Ovary (tissue), 9 donors: ENCODE results near the gene NLGN1. TPM values are rescaled to one million over a fixed set of nuclear protein-coding genes. Genes with fewer than 3 reads are reported as not detected.

Source experiments
- DNase-seq, 5 donors: peaks; one replicate each; pipeline ENCODE4 v3.0.0-alpha.2; 2019 to 2020
- H3K27ac ChIP-seq, 2 donors: fragments of 200-600 bp; one replicate each; pipeline versions ENCODE4 v1.5.1 to v1.8.0; 2019 to 2022
- H3K27me3 ChIP-seq: fragments of 200-600 bp; one replicate; pipeline ENCODE4 v1.8.0; 2022
- H3K36me3 ChIP-seq: fragments of 200-600 bp; sonication (generic); one replicate; pipeline ENCODE4 v1.5.1; 2019
- H3K4me1 ChIP-seq: one replicate; pipeline ENCODE4 v1.8.1; 2013; ENCODE audit warnings: mild to moderate bottlenecking, moderate library complexity; ENCODE audit not compliant: insufficient read depth
- H3K4me3 ChIP-seq: fragments of 200-600 bp; sonication (generic); one replicate; pipeline ENCODE4 v1.5.1; 2017
- H3K9me3 ChIP-seq, 2 donors: fragments of 200-600 bp in 1 of 2; sonication (generic) in 1 of 2; one replicate each; pipeline versions ENCODE4 v1.5.1 to v1.8.1; 2013 to 2019; ENCODE audit warnings: mild to moderate bottlenecking in 1 of 2, moderate library complexity in 1 of 2
- CTCF ChIP-seq, 3 donors: fragments of 450-650 bp in 2 of 3; fragments of 200-600 bp in 1 of 3; IDR thresholded peaks; one replicate each; pipeline versions ENCODE4 v1.5.1 to v1.8.0; 2016 to 2022; ENCODE audit warnings: antibody characterized with exemption in 3 of 3, mild to moderate bottlenecking in 1 of 3
- EP300 ChIP-seq: sonication (generic); formaldehyde crosslinking; IDR thresholded peaks from one replicate; pipeline ENCODE4 v1.6.1; 2017; ENCODE audit warnings: antibody characterized with exemption
- POLR2A ChIP-seq: fragments of 450-650 bp; IDR thresholded peaks from one replicate; pipeline ENCODE4 v1.6.1; 2017; ENCODE audit warnings: antibody characterized with exemption, mild to moderate bottlenecking, moderate library complexity
- WGBS, 3 donors: extraction: QIAGEN DNeasy Blood & Tissue Kit in 1 of 3; methylation state at CpG; one replicate each; pipeline versions ENCODE4 v1.1.5 to v1.1.7; 2013 to 2017; 5-methylcytosine and 5-hydroxymethylcytosine counted together
- intact Hi-C, 4 donors: fragments of 100-400 bp; cut with DNase I; formaldehyde crosslinking; loops; one replicate each; pipeline versions ENCODE4 v1.11.0 to v1.15.1; 2022 to 2023
- polyA plus RNA-seq, 2 donors: library from polyadenylated mRNA; stranded (reverse); fragments of 200-250 nt in 1 of 2; fragments of 350-450 nt in 1 of 2; fragmentation: Illumina TruSeq in 1 of 2; extraction: RNeasy Lipid Tissue Mini Kit (QIAGEN cat#74804) in 1 of 2; gene quantifications; one replicate each; pipeline ENCODE4 v1.2.3, GENCODE V29; 2013 to 2014
- total RNA-seq, 7 donors: library from RNA; depleted of rRNA in 2 of 7; stranded (reverse); fragments of >200 nt in 2 of 7; fragmentation: NEBNext Ultra II Directional in 3 of 7; extraction: Animal tissue kit (Norgen Biotek cat#: 25700) in 3 of 7; gene quantifications; one replicate each; pipeline versions ENCODE4 v1.1.0 to v1.2.4, GENCODE V29; 2016 to 2023
- donor health status: DM: no; HTN: no; CAD: no; lungs with moderate emphysema.
- donor health status: DM: no; HTN: no; CAD: no.
- donor health status: Bipolar disorder and iron deficiency.
- donor health status: DM: yes; HTN: yes; CAD: no.
- donor health status: DM: no; HTN: no; CAD: no.
- donor health status: DM: yes; HTN: yes; CAD: no.

NLGN1 gene
- total and polyA plus RNA-seq, 9 donors = 1.2 to 7.7 (median 4.6) TPM

- Histone ChIP-seq H3K27me3 (no peaks in the 10 kb centered on the region), H3K9me3 (no peaks in the 10 kb centered on the region), H3K27ac (no peak overlapping the region), H3K4me3 (no peak overlapping the region), H3K36me3 (no peaks in the 10 kb centered on the region), H3K4me1 (no peaks in the 10 kb centered on the region)
- no peak for DNase-seq
- no peak for TF ChIP-seq CTCF (IDR thresholded peaks at IDR 0.05)
- no peak for TF ChIP-seq POLR2A
- TF ChIP-seq EP300 = no peak
- WGBS, 3 donors = 71 to 79% (median 73%) methylated on average over 4 of the region's 4 CpGs
- intact Hi-C loops = no loop called here
These were observed 401.7 kb downstream of the NLGN1 start for GRCh38 chr3:173799060-173799816.

- WGBS, 3 donors = 88 to 91% (median 90%) methylated on average over 2 of the region's 2 CpGs
These were observed 402.6 kb downstream of the NLGN1 start for GRCh38 chr3:173800154-173800553.

GRCh38 chr3:173814809-173815208, 417.3 kb downstream of the NLGN1 start:
- intact Hi-C loops = no loop called here
- no peaks in the 10 kb centered on the region for H3K36me3 ChIP-seq
- DNase-seq = no peak
- no peak overlapping the region for H3K27ac ChIP-seq
- TF ChIP-seq CTCF (IDR thresholded peaks at IDR 0.05) (no peak), POLR2A (no peak), EP300 (no peak)
- H3K4me1 ChIP-seq = no peaks in the 10 kb centered on the region
- WGBS, 3 donors = 90 to 94% (median 92%) methylated on average over 3 of the region's 3 CpGs
- H3K9me3 ChIP-seq = no peaks in the 10 kb centered on the region
- H3K27me3 ChIP-seq = no peaks in the 10 kb centered on the region
- H3K4me3 ChIP-seq = no peak overlapping the region

More at GRCh38 chr3:173800154-173800553, 402.6 kb downstream of the NLGN1 start:
- intact Hi-C loops = no loop called here
- DNase-seq = no peak
- Histone ChIP-seq H3K36me3 (no peaks in the 10 kb centered on the region), H3K9me3 (no peaks in the 10 kb centered on the region), H3K4me3 (no peak overlapping the region), H3K27me3 (no peaks in the 10 kb centered on the region), H3K27ac (no peak overlapping the region), H3K4me1 (no peaks in the 10 kb centered on the region)
- TF ChIP-seq EP300 = no peak

GRCh38 chr3:173819368-173819767, 421.8 kb downstream of the NLGN1 start:
- Histone ChIP-seq H3K4me1 (no peaks in the 10 kb centered on the region), H3K9me3 (no peaks in the 10 kb centered on the region), H3K27ac (no peak overlapping the region), H3K27me3 (no peaks in the 10 kb centered on the region), H3K4me3 (no peak overlapping the region), H3K36me3 (no peaks in the 10 kb centered on the region)
- intact Hi-C loops = no loop called here
- TF ChIP-seq POLR2A (no peak), CTCF (IDR thresholded peaks at IDR 0.05) (no peak), EP300 (no peak)
- no peak for DNase-seq
- 42 to 58% (median 56%) methylated on average over 5 of the region's 5 CpGs for WGBS, 3 donors

GRCh38 chr3:173823911-173824460, 426.4 kb downstream of the NLGN1 start:
- no peak for TF ChIP-seq POLR2A
- no peak for TF ChIP-seq EP300
- no peak for TF ChIP-seq CTCF (IDR thresholded peaks at IDR 0.05)
- Histone ChIP-seq H3K4me3 (no peak overlapping the region), H3K9me3 (no peaks in the 10 kb centered on the region), H3K4me1 (no peaks in the 10 kb centered on the region), H3K36me3 (no peaks in the 10 kb centered on the region), H3K27ac (no peak overlapping the region), H3K27me3 (peaks cover 3% of the 10 kb centered on the region)
- intact Hi-C loops = no loop called here
- WGBS, 3 donors = 50 to 67% (median 52%) methylated on average over 1 of the region's 1 CpG
- DNase-seq = no peak
